NCI-H2196 (cell line): ENCODE results near the gene CCER1.
"Not testable (repeated sequence)": the region's sequence is repeated elsewhere in the genome, so short reads cannot be mapped to it uniquely, and the experiment has no call there.

Source experiments
- DNase-seq: peaks from one replicate; lab custom pipeline; 2025; ENCODE audit not compliant: unreplicated experiment; lab: John Stamatoyannopoulos, UW

The CCER1 gene

GRCh38 chr12:90954921-90955320 lies at the start of gene CCER1:
CCER1 (minus strand) TSS chr12:90955176; CDS start chr12:90954742, 434 bp downstream.
- DNase-seq, result no peak

GRCh38 chr12:91003737-91004136 lies 48.8 kb upstream of the CCER1 start:
- DNase-seq, result no peak

GRCh38 chr12:91001306-91001705 lies 46.3 kb upstream of the CCER1 start:
- no peak for DNase-seq

GRCh38 chr12:90999966-91000365 lies 45.0 kb upstream of the CCER1 start:
- DNase-seq, result no peak

GRCh38 chr12:90999527-90999926 lies 44.6 kb upstream of the CCER1 start:
- no peak for DNase-seq

- no peak for DNase-seq
Observed at GRCh38 chr12:90995010-90995409, 40.0 kb upstream of the CCER1 start.

- no peak for DNase-seq
Observed at GRCh38 chr12:90991952-90992465, 37.0 kb upstream of the CCER1 start.

- DNase-seq, result no peak
Observed at GRCh38 chr12:90990611-90991010, 35.6 kb upstream of the CCER1 start.

GRCh38 chr12:90989686-90990111 lies 34.7 kb upstream of the CCER1 start:
- no peak for DNase-seq

GRCh38 chr12:90987520-90987919 lies 32.5 kb upstream of the CCER1 start:
- no peak for DNase-seq

GRCh38 chr12:90987101-90987500 lies 32.1 kb upstream of the CCER1 start:
- DNase-seq, result no peak

- not testable (repeated sequence) for DNase-seq
Observed at GRCh38 chr12:90985331-90985730, 30.4 kb upstream of the CCER1 start.

GRCh38 chr12:90984114-90984513 lies 29.1 kb upstream of the CCER1 start:
- no peak for DNase-seq

GRCh38 chr12:90982170-90982569 lies 27.2 kb upstream of the CCER1 start:
- no peak for DNase-seq

GRCh38 chr12:90979951-90980350 lies 25.0 kb upstream of the CCER1 start:
- no peak for DNase-seq

GRCh38 chr12:90979019-90979418 lies 24.0 kb upstream of the CCER1 start:
- no peak for DNase-seq

GRCh38 chr12:90978117-90978770 lies 23.3 kb upstream of the CCER1 start:
- no peak for DNase-seq

- no peak for DNase-seq
Observed at GRCh38 chr12:90977224-90977623, 22.2 kb upstream of the CCER1 start.

GRCh38 chr12:90974286-90974685 lies 19.3 kb upstream of the CCER1 start:
- DNase-seq, result no peak

GRCh38 chr12:90972226-90972625 lies 17.2 kb upstream of the CCER1 start:
- no peak for DNase-seq

- no peak for DNase-seq
Observed at GRCh38 chr12:90970911-90971310, 15.9 kb upstream of the CCER1 start.

- no peak for DNase-seq
Observed at GRCh38 chr12:90970471-90970870, 15.5 kb upstream of the CCER1 start.

- no peak for DNase-seq
Observed at GRCh38 chr12:90969851-90970250, 14.9 kb upstream of the CCER1 start.
